WTC11 (cell line): Measurements from ENCODE around the gene TC2N. TPM values are rescaled to one million over a fixed set of nuclear protein-coding genes. Genes with fewer than 3 reads are reported as not detected.

ENCODE experiments used
- ATAC-seq: fragments of 200-7000 bp; cut with Tn5 transposase; 2 replicates; pipeline ENCODE4 v1.10.0; 2021; ENCODE audit warnings: mild to moderate bottlenecking, moderate library complexity
- CTCF ChIA-PET: fragments of 300-600 bp; sonication (Branson Sonifier 250); formaldehyde crosslinking; loops from one replicate; lab custom pipeline; 2021; ENCODE audit warnings: antibody characterized with exemption; lab: Charles Lee
- POLR2A ChIA-PET: fragments of 350-600 bp; sonication (Branson Sonifier 250); formaldehyde crosslinking; loops from one replicate; lab custom pipeline; 2021; ENCODE audit warnings: antibody characterized with exemption; lab: Charles Lee
- DNase-seq: peaks from one replicate; pipeline ENCODE4 v3.0.0; 2021; ENCODE audit warnings: low spot score
- H3K27ac Mint-ChIP-seq: 2 replicates; pipeline ENCODE4 v1.8.0; 2021; ENCODE audit warnings: mixed read lengths
- H3K27me3 Mint-ChIP-seq: 2 replicates; pipeline ENCODE4 v1.8.0; 2021; ENCODE audit warnings: low read depth, mild to moderate bottlenecking, moderate library complexity, mixed read lengths
- H3K36me3 Mint-ChIP-seq: 2 replicates; pipeline ENCODE4 v1.8.0; 2021; ENCODE audit warnings: mixed read lengths
- H3K4me1 Mint-ChIP-seq: 2 replicates; pipeline ENCODE4 v1.8.0; 2022; ENCODE audit warnings: mixed read lengths
- H3K4me3 Mint-ChIP-seq: 2 replicates; pipeline ENCODE4 v1.8.0; 2021; ENCODE audit warnings: mild to moderate bottlenecking, moderate library complexity, mixed read lengths
- H3K9me3 Mint-ChIP-seq: 2 replicates; pipeline ENCODE4 v1.8.0; 2021; ENCODE audit warnings: mixed read lengths
- ATF1 ChIP-seq: sonication (generic); formaldehyde crosslinking; IDR thresholded peaks from 2 replicates; pipeline ENCODE4 v1.8.1; 2023; ENCODE audit warnings: mild to moderate bottlenecking, moderate library complexity, missing genetic modification reagents
- CREM ChIP-seq: sonication (generic); formaldehyde crosslinking; IDR thresholded peaks from 2 replicates; pipeline ENCODE4 v1.8.1; 2022; ENCODE audit warnings: mild to moderate bottlenecking, missing genetic modification reagents, moderate library complexity
- ESRRA ChIP-seq: sonication (generic); formaldehyde crosslinking; IDR thresholded peaks from 2 replicates; pipeline ENCODE4 v1.8.1; 2022; ENCODE audit warnings: mild to moderate bottlenecking, missing genetic modification reagents, borderline replicate concordance
- ETV6 ChIP-seq: sonication (generic); formaldehyde crosslinking; IDR thresholded peaks from 2 replicates; pipeline ENCODE4 v1.8.1; 2022; ENCODE audit warnings: mild to moderate bottlenecking, missing genetic modification reagents
- GRHL2 ChIP-seq: fragments of 250-450 bp; sonication (Bioruptor Pico); IDR thresholded peaks from 2 replicates; pipeline ENCODE4 v1.8.0; 2022; ENCODE audit warnings: mild to moderate bottlenecking, moderate library complexity; ENCODE audit not compliant: insufficient replicate concordance, severe bottlenecking
- JUN ChIP-seq: sonication (generic); formaldehyde crosslinking; IDR thresholded peaks from 2 replicates; pipeline ENCODE4 v1.8.0; 2023; ENCODE audit warnings: mild to moderate bottlenecking, missing genetic modification reagents
- NFATC4 ChIP-seq: fragments of 250-450 bp; sonication (Bioruptor Pico); IDR thresholded peaks from 2 replicates; pipeline ENCODE4 v1.9.0; 2021; ENCODE audit warnings: mild to moderate bottlenecking
- NFE2L1 ChIP-seq: sonication (generic); formaldehyde crosslinking; IDR thresholded peaks from 2 replicates; pipeline ENCODE4 v1.8.1; 2023; ENCODE audit warnings: missing genetic modification reagents
- NR1H2 ChIP-seq: sonication (generic); formaldehyde crosslinking; IDR thresholded peaks from 2 replicates; pipeline ENCODE4 v1.9.0; 2021; ENCODE audit warnings: mild to moderate bottlenecking, moderate library complexity, missing genetic modification reagents
- RELA ChIP-seq: sonication (generic); formaldehyde crosslinking; IDR thresholded peaks from 2 replicates; pipeline ENCODE4 v1.8.1; 2022; ENCODE audit warnings: missing genetic modification reagents, mild to moderate bottlenecking, borderline replicate concordance
- SMAD3 ChIP-seq: sonication (generic); formaldehyde crosslinking; IDR thresholded peaks from 2 replicates; pipeline ENCODE4 v1.8.0; 2022; ENCODE audit warnings: missing genetic modification reagents, mild to moderate bottlenecking, borderline replicate concordance
- SOX15 ChIP-seq: fragments of 250-450 bp; sonication (Bioruptor Pico); IDR thresholded peaks from 2 replicates; pipeline ENCODE4 v1.9.0; 2021; ENCODE audit warnings: mild to moderate bottlenecking
- TEAD4 ChIP-seq: sonication (generic); formaldehyde crosslinking; IDR thresholded peaks from 2 replicates; pipeline ENCODE4 v1.8.0; 2022; ENCODE audit warnings: mild to moderate bottlenecking, missing genetic modification reagents
- total RNA-seq: library from RNA; stranded (reverse); gene quantifications from 3 replicates; pipeline ENCODE4 v1.2.3, GENCODE V29; 2021
- TF ChIP-seq, protein P1 (sequence below): sonication (generic); formaldehyde crosslinking; IDR thresholded peaks from 2 replicates; pipeline ENCODE4 v1.8.1; 2023; ENCODE audit warnings: mild to moderate bottlenecking, missing genetic modification reagents, borderline replicate concordance
- TF ChIP-seq, protein P2 (sequence below): sonication (generic); formaldehyde crosslinking; IDR thresholded peaks from 2 replicates; pipeline ENCODE4 v1.8.1; 2023; ENCODE audit warnings: mild to moderate bottlenecking, missing genetic modification reagents, moderate library complexity
- TF ChIP-seq, protein P3 (sequence below): sonication (generic); formaldehyde crosslinking; IDR thresholded peaks from 2 replicates; pipeline ENCODE4 v1.8.1; 2023; ENCODE audit warnings: mild to moderate bottlenecking, missing genetic modification reagents
- TF ChIP-seq, protein P4 (sequence below): sonication (generic); formaldehyde crosslinking; IDR thresholded peaks from 2 replicates; pipeline ENCODE4 v1.8.1; 2022; ENCODE audit warnings: low read depth, missing genetic modification reagents, borderline replicate concordance
- TF ChIP-seq, protein P5 (sequence below): sonication (generic); formaldehyde crosslinking; IDR thresholded peaks from 2 replicates; pipeline ENCODE4 v1.8.0; 2022; ENCODE audit warnings: mild to moderate bottlenecking, missing genetic modification reagents
- TF ChIP-seq, protein P6 (sequence below): fragments of 250-450 bp; sonication (Bioruptor Pico); IDR thresholded peaks from 2 replicates; pipeline ENCODE4 v1.9.0; 2021; ENCODE audit warnings: mild to moderate bottlenecking
- TF ChIP-seq, protein P7 (sequence below): fragments of 250-450 bp; sonication (Bioruptor Pico); IDR thresholded peaks from 2 replicates; pipeline ENCODE4 v1.9.0; 2021; ENCODE audit warnings: mild to moderate bottlenecking
- TF ChIP-seq, protein P8 (sequence below): sonication (generic); formaldehyde crosslinking; IDR thresholded peaks from 2 replicates; pipeline ENCODE4 v1.8.0; 2023; ENCODE audit warnings: missing genetic modification reagents
- TF ChIP-seq, protein P9 (sequence below): fragments of 250-450 bp; sonication (Bioruptor Pico); IDR thresholded peaks from 2 replicates; pipeline ENCODE4 v1.9.0; 2021; ENCODE audit warnings: moderate library complexity, mild to moderate bottlenecking, inconsistent platforms, borderline replicate concordance

TC2N gene
- total RNA-seq, 1 experiment from 2014 or later = 33.0 TPM

DNA sequence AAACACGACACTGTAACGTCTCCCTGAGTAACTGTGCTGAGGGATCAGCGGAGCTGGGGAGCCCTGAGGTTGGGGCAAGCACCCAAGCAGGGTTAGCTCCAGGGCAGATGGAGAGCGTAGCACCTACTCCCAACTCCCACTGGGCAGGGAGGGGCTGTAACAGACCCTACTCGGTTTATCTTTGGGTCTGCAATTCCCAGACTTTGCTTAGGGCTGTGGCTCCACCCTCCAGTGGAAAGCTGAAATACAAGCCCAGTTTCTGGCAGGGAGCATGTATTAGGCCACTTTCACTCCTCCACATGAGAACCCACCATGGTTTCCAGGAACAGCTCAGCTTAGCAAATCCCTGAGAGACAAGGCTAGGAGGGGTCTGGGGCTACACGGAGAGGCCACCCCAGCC, 17.3 kb upstream of the TC2N start:
- Mint-ChIP-seq H3K4me1 (0 out of 2 replicates have a peak, but pooled peaks cover 3% of the 10 kb centered on the region), H3K36me3 (no peaks in the 10 kb centered on the region), H3K9me3 (no peaks in the 10 kb centered on the region), H3K4me3 (no peak overlapping the region), H3K27me3 (no peaks in the 10 kb centered on the region), H3K27ac (no peak overlapping the region)
- CTCF ChIA-PET = interaction anchor here (1.4 to 1.7 kb wide), 2 partner anchors 14 to 26 kb away, joined by 4 to 6 read pairs; no protein-coding TSS in a partner anchor
- peak; percentile 51; the same call in 1 of the 2 replicates for ATAC-seq
- POLR2A ChIA-PET = no interaction called here
- DNase-seq = no peak
- TF ChIP-seq RELA (CRISPR knock-in tag) (no peak), ATF1 (CRISPR knock-in tag) (no peak), JUN (no peak), SMAD3 (CRISPR knock-in tag) (no peak), ETV6 (CRISPR knock-in tag) (no peak), CREM (CRISPR knock-in tag) (no peak), TEAD4 (no peak), NR1H2 (CRISPR knock-in tag) (no peak), ESRRA (CRISPR knock-in tag) (no peak), NFATC4 (no peak), SOX15 (CRISPR knock-in tag) (no peak), NFE2L1 (CRISPR knock-in tag) (no peak)
- TF ChIP-seq, protein P1, sequence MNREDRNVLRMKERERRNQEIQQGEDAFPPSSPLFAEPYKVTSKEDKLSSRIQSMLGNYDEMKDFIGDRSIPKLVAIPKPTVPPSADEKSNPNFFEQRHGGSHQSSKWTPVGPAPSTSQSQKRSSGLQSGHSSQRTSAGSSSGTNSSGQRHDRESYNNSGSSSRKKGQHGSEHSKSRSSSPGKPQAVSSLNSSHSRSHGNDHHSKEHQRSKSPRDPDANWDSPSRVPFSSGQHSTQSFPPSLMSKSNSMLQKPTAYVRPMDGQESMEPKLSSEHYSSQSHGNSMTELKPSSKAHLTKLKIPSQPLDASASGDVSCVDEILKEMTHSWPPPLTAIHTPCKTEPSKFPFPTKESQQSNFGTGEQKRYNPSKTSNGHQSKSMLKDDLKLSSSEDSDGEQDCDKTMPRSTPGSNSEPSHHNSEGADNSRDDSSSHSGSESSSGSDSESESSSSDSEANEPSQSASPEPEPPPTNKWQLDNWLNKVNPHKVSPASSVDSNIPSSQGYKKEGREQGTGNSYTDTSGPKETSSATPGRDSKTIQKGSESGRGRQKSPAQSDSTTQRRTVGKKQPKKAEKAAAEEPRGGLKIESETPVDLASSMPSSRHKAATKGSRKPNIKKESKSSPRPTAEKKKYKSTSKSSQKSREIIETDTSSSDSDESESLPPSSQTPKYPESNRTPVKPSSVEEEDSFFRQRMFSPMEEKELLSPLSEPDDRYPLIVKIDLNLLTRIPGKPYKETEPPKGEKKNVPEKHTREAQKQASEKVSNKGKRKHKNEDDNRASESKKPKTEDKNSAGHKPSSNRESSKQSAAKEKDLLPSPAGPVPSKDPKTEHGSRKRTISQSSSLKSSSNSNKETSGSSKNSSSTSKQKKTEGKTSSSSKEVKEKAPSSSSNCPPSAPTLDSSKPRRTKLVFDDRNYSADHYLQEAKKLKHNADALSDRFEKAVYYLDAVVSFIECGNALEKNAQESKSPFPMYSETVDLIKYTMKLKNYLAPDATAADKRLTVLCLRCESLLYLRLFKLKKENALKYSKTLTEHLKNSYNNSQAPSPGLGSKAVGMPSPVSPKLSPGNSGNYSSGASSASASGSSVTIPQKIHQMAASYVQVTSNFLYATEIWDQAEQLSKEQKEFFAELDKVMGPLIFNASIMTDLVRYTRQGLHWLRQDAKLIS (CRISPR knock-in tag) = no peak
- TF ChIP-seq, protein P2, sequence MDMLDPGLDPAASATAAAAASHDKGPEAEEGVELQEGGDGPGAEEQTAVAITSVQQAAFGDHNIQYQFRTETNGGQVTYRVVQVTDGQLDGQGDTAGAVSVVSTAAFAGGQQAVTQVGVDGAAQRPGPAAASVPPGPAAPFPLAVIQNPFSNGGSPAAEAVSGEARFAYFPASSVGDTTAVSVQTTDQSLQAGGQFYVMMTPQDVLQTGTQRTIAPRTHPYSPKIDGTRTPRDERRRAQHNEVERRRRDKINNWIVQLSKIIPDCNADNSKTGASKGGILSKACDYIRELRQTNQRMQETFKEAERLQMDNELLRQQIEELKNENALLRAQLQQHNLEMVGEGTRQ (CRISPR knock-in tag) = no peak
- TF ChIP-seq, protein P3, sequence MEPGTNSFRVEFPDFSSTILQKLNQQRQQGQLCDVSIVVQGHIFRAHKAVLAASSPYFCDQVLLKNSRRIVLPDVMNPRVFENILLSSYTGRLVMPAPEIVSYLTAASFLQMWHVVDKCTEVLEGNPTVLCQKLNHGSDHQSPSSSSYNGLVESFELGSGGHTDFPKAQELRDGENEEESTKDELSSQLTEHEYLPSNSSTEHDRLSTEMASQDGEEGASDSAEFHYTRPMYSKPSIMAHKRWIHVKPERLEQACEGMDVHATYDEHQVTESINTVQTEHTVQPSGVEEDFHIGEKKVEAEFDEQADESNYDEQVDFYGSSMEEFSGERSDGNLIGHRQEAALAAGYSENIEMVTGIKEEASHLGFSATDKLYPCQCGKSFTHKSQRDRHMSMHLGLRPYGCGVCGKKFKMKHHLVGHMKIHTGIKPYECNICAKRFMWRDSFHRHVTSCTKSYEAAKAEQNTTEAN (CRISPR knock-in tag) = no peak
- TF ChIP-seq, protein P4, sequence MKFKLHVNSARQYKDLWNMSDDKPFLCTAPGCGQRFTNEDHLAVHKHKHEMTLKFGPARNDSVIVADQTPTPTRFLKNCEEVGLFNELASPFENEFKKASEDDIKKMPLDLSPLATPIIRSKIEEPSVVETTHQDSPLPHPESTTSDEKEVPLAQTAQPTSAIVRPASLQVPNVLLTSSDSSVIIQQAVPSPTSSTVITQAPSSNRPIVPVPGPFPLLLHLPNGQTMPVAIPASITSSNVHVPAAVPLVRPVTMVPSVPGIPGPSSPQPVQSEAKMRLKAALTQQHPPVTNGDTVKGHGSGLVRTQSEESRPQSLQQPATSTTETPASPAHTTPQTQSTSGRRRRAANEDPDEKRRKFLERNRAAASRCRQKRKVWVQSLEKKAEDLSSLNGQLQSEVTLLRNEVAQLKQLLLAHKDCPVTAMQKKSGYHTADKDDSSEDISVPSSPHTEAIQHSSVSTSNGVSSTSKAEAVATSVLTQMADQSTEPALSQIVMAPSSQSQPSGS (CRISPR knock-in tag) = no peak
- TF ChIP-seq, protein P5, sequence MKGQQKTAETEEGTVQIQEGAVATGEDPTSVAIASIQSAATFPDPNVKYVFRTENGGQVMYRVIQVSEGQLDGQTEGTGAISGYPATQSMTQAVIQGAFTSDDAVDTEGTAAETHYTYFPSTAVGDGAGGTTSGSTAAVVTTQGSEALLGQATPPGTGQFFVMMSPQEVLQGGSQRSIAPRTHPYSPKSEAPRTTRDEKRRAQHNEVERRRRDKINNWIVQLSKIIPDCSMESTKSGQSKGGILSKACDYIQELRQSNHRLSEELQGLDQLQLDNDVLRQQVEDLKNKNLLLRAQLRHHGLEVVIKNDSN = no peak
- TF ChIP-seq, protein P6, sequence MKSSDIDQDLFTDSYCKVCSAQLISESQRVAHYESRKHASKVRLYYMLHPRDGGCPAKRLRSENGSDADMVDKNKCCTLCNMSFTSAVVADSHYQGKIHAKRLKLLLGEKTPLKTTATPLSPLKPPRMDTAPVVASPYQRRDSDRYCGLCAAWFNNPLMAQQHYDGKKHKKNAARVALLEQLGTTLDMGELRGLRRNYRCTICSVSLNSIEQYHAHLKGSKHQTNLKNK = no peak

DNA sequence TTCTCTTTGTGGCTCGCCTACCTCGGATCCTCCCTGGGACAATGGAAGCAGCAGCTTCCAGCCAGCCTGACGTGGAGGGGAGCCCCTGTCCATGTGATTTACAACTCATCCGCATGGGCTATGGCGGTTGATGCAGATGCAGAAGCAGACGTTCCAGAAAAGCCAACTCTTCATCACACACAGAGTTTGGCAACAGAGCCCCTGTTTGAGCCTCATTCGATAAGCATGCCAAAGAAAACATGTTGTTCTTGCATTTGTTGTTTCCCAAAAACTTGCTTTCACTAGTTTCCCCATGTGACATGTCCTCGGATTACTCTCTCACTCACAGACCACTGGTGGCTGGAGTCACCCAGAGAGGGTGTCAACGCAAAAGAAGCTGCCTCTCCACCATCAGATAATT, 16.4 kb upstream of the TC2N start:
- H3K36me3 Mint-ChIP-seq = no peaks in the 10 kb centered on the region
- H3K27ac Mint-ChIP-seq = no peak overlapping the region
- no peak for ATAC-seq
- POLR2A ChIA-PET = no interaction called here
- H3K27me3 Mint-ChIP-seq = no peaks in the 10 kb centered on the region
- H3K4me3 Mint-ChIP-seq = no peak overlapping the region
- CTCF ChIA-PET = interaction anchor here (0.5 to 1.1 kb wide), 4 partner anchors 81 to 309 kb away, joined by 3 to 5 read pairs (median 3); no protein-coding TSS in a partner anchor
- no peak for DNase-seq
- 0 out of 2 replicates have a peak, but pooled peaks cover 3% of the 10 kb centered on the region for H3K4me1 Mint-ChIP-seq
- H3K9me3 Mint-ChIP-seq = no peaks in the 10 kb centered on the region
- TF ChIP-seq, protein P7, sequence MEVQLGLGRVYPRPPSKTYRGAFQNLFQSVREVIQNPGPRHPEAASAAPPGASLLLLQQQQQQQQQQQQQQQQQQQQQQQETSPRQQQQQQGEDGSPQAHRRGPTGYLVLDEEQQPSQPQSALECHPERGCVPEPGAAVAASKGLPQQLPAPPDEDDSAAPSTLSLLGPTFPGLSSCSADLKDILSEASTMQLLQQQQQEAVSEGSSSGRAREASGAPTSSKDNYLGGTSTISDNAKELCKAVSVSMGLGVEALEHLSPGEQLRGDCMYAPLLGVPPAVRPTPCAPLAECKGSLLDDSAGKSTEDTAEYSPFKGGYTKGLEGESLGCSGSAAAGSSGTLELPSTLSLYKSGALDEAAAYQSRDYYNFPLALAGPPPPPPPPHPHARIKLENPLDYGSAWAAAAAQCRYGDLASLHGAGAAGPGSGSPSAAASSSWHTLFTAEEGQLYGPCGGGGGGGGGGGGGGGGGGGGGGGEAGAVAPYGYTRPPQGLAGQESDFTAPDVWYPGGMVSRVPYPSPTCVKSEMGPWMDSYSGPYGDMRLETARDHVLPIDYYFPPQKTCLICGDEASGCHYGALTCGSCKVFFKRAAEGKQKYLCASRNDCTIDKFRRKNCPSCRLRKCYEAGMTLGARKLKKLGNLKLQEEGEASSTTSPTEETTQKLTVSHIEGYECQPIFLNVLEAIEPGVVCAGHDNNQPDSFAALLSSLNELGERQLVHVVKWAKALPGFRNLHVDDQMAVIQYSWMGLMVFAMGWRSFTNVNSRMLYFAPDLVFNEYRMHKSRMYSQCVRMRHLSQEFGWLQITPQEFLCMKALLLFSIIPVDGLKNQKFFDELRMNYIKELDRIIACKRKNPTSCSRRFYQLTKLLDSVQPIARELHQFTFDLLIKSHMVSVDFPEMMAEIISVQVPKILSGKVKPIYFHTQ (CRISPR knock-in tag) = no peak
- TF ChIP-seq, protein P8, sequence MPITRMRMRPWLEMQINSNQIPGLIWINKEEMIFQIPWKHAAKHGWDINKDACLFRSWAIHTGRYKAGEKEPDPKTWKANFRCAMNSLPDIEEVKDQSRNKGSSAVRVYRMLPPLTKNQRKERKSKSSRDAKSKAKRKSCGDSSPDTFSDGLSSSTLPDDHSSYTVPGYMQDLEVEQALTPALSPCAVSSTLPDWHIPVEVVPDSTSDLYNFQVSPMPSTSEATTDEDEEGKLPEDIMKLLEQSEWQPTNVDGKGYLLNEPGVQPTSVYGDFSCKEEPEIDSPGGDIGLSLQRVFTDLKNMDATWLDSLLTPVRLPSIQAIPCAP = no peak
- TF ChIP-seq GRHL2 (CRISPR knock-in tag) = no peak
- TF ChIP-seq, protein P9, sequence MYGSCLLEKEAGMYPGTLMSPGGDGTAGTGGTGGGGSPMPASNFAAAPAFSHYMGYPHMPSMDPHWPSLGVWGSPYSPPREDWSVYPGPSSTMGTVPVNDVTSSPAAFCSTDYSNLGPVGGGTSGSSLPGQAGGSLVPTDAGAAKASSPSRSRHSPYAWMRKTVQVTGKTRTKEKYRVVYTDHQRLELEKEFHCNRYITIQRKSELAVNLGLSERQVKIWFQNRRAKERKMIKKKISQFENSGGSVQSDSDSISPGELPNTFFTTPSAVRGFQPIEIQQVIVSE (CRISPR knock-in tag) = no peak
